G401 (cell line): ENCODE measurements around the gene TANGO2. TPM values are rescaled to one million over a fixed set of nuclear protein-coding genes. Genes with fewer than 3 reads are reported as not detected.

Source experiments
- DNase-seq: peaks from one replicate; pipeline ENCODE4 v3.0.0-alpha.2; 2015; ENCODE audit warnings: low spot score
- in situ Hi-C: cut with HindIII; loops from 2 replicates; pipeline ENCODE4 v1.10.0; 2016; ENCODE audit warnings: low sequenced_read_pairs, mixed read lengths
- total RNA-seq: library from RNA; depleted of rRNA; stranded (reverse); fragments of >200 nt; shearing (Covaris generic); gene quantifications from 2 replicates; pipeline ENCODE4 v1.2.3, GENCODE V29; 2014

TANGO2 gene
- total RNA-seq, 1 experiment from 2014 or later: 13.2 TPM

DNA sequence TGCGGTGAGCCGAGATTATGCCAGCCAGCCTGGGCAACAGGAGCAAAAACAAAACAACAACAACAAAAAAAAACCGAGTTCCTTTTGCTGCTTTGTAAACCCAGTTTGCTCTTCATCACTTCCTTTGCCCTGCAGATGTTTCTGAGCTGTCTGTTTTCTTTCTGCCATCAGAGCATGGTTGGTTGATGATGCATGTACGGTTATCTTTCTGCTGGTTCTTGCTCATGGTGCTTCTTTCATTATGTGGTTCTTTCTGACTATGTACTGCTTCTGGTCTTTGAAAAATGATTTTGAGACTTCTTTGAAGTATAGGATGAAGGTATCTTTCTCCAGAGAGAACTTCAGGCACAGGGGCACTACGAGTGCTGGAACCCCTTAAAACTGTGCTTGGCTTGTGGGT lies 13.2 kb downstream of the TANGO2 start:
- no peak for DNase-seq
- in situ Hi-C loops: no loop called here

- in situ Hi-C loops: no loop called here
- DNase-seq: no peak
Measured at GRCh38 chr22:20035375-20036083, 14.6 kb downstream of the TANGO2 start.

DNA sequence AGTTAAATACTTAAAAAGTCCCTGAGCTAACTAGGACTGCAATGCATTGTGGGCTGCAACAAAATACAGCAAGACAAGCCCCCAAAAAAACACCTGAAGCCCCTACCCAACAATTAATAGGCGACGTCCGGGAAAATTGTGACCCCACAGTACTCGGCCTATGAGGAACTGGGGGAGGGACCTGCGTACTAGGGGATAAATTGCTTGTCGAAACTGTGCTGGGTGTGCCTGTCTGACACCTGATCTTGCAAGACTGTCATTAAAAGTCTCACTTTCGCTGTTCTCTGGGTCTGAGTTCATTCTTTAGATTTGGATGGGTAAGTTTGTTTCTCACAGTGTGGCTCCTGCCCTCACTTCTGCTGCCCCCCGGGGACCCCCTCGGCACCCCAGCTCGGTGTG lies 15.2 kb downstream of the TANGO2 start:
- no peak for DNase-seq
- in situ Hi-C loops: no loop called here

DNA sequence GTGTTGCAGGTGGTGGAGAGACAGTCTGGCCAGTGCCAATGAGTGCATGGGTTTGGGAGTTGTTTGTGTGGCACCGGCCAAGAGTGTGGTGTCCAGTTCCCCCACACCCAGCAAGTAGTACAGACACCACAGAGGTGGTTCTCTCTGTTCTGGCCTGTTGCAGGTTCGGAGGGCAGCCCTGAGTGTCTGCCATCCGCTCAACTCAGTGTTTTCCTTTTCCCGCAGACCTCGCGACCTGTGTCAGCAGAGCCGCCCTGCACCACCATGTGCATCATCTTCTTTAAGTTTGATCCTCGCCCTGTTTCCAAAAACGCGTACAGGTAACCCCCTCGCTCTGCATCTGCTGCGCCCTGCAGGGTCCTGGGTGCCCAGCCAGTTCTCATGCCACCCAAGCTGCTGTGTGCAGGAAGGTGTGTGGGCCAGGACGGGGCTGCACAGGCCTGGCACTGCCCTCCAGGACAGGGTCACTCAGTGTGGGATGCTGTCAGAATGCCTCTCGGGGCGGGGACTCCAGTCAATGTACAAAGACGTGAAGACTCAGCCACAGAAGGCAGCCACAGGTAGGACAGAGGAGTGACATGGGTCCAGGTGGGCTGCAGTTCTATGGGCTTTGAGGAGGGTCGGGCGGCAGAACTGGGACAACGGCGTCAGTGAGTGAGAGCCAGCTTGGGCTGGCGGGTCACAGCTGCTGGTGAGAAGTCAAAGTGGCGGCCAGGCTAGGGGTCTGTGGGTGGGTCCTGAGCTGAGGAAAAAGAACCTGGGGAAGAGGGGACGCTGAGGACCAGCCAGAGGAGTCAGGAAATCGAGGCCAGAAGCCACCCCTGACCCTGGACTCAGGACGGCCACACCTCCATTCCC lies 15.9 kb downstream of the TANGO2 start:
- in situ Hi-C loops: no loop called here
- no peak for DNase-seq

GRCh38 chr22:20037419-20037818 lies 16.5 kb downstream of the TANGO2 start:
- in situ Hi-C loops: no loop called here

DNA sequence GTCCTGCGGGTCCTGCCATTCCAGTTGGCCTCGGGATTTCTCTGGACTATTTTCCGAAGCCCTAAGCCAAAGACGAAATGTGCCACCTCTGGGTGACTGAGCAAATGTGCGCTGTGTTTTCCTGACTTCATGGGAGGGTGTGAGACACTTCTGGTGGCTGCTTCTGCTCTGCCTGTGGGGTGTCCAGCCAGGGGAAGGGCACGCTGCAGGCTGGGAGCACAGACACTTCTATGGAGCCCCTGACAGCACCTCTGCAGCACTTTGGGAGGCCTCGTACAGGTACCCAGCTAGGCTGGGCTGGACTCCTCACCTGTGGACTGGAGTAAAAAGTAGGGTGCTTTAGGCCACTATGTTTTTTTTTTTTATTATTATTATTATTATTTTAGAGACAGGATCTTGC lies 17.7 kb downstream of the TANGO2 start:
- no peak for DNase-seq
- in situ Hi-C loops: no loop called here

More at GRCh38 chr22:20037419-20037818, 16.5 kb downstream of the TANGO2 start:
- DNase-seq: no peak

DNA sequence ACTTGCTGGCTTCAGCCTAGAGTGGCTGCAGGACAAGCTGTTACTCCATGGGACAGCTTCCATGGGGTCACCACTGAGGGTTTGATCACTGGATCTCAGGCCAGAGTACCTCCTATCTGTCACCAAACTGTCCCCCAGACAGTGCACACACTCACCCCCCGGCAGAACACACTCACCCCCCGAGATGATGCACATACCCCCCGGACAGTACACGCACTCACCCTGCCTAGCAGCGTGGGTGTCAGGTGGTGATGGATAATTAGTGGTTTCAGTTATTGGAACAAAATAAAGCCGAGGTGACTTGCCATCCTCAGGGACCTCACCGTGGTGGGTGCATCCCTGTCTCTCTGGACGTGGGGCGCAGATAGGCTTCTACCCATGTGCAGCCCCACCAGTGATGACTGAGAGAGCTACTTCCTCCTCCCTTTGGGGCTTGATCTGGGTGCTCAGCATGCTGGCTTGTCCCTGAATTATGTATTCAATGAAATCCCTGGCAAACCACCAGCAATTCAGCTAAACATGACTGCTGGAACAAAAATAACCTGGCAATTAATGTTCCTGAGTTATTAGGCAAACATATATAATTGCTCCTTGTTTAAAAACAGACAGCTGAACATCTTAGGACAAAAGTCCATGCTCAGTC lies 18.9 kb downstream of the TANGO2 start:
- DNase-seq: no peak
- in situ Hi-C loops: no loop called here

GRCh38 chr22:20040327-20041200 lies 19.7 kb downstream of the TANGO2 start:
- no peak for DNase-seq
- in situ Hi-C loops: no loop called here

- in situ Hi-C loops: no loop called here
- no peak for DNase-seq
Measured at GRCh38 chr22:20043057-20043996, 22.4 kb downstream of the TANGO2 start.

GRCh38 chr22:20043997-20044342 lies 23.1 kb downstream of the TANGO2 start:
- in situ Hi-C loops: no loop called here
- DNase-seq: no peak

- no peak for DNase-seq
- in situ Hi-C loops: no loop called here
Measured at GRCh38 chr22:20044495-20045151, 23.7 kb downstream of the TANGO2 start.

- in situ Hi-C loops: no loop called here
- DNase-seq: no peak
Measured at GRCh38 chr22:20046730-20047129, 25.8 kb downstream of the TANGO2 start.

DNA sequence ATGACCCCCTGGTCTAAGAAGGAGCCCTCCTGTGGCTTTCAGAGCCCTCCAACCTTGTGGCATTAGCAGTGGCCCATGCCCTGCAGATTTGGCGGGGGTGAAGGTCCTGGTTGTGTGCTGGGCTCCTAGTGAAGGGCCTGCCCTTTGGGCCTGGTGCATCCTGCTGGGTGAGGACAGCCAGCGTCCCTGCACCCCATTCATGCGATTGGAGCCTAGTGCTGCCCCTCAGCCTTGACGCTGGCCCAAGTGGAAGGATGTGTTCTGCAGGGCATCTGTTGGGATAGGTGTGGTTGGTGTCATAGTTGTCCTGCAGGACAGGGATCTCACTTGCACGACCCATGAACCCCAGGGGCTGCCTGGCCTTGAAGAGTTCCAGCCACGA lies 31.0 kb downstream of the TANGO2 start:
- DNase-seq: no peak
- in situ Hi-C loops: no loop called here

- DNase-seq: no peak
- in situ Hi-C loops: no loop called here
Measured at GRCh38 chr22:20052309-20053259, 31.7 kb downstream of the TANGO2 start.

DNA sequence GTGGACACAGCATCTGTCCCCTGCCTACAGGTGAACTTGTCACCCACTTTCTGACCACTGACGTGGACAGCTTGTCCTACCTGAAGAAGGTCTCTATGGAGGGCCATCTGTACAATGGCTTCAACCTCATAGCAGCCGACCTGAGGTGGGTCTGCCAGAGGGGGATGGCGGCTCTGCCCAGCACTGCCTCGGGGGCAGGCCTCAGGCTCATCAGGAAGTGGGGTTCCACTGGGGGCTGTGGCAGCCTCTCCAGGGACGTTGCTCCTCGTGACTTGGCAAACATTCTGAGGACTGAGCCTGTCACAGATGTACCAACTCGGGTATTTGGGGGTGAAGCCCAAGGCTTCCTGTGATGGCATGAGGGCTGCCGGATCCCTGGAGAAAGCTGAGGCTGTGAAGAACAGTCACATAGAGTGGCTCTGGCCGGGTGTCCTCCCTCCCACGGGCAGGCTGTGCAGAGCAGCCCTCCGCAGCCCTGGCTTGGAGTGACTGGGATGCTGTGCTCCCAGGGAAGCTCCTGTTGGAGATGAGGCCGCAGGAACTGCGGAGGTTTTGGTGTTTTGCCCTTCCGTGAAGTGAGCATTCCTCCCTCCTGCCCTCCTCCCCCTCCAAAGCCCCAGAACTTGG lies 32.6 kb downstream of the TANGO2 start:
- in situ Hi-C loops: no loop called here
- DNase-seq: no peak

DNA sequence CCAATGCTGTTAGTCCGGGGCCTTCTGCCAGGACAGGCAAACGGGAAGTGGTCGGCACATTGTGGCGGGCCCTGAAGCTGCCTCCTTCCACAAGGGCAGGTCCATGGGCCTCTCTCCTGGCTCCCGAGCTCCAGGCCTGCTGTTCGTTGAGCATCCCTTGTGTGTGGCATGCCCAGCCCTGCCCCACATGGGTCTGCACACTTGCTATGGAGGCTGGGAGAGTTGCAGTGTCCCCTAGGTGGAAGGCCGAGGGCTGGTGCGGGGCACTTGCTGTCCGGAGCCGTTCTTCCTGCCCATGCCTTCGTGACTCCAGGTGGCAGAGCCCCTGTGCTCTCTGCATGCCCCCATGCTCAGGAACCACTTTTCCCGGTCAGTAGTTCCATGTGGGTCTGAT lies 33.1 kb downstream of the TANGO2 start:
- in situ Hi-C loops: no loop called here
- no peak for DNase-seq
